Measurements from ENCODE around the gene ABHD14A. TPM values are rescaled to one million over a fixed set of nuclear protein-coding genes. Genes with fewer than 3 reads are reported as not detected.

ABHD14A gene
- total and polyA plus RNA-seq, 2 of the 13 experiments (the other 11 are each of a cell fraction or from before 2014, with no cell fraction given): 29.5 to 46.9 TPM

GRCh38 chr3:51982352-51982837, 7.5 kb downstream of the ABHD14A start (continued):
- peak; percentile 82 for TF ChIP-seq ZNF18 (CRISPR knock-in tag; IDR thresholded peaks at IDR 0.05; ENCODE audit: insufficient replicate concordance)
- no peak; the same call in 1 of the 2 replicates for TF ChIP-seq TMF1 (CRISPR knock-in tag; IDR thresholded peaks at IDR 0.05; ENCODE audit: low read depth)
- TF ChIP-seq ZZZ3 (CRISPR knock-in tag; IDR thresholded peaks at IDR 0.05; ENCODE audit: borderline replicate concordance): no peak
- 0 out of 2 replicates have a peak, but pooled peaks have one; percentile 33 for TF ChIP-seq HHEX (CRISPR knock-in tag; IDR thresholded peaks at IDR 0.05)
- no peak for TF ChIP-seq SMARCE1 (IDR thresholded peaks at IDR 0.05; ENCODE audit: borderline replicate concordance)
- no peak for TF ChIP-seq SIX4 (CRISPR knock-in tag; IDR thresholded peaks at IDR 0.05)
- no peak for TF ChIP-seq DNMT3B (CRISPR knock-in tag; conservative IDR thresholded peaks at IDR 0.05)
- TF ChIP-seq MEIS2 (CRISPR knock-in tag; IDR thresholded peaks at IDR 0.05): peak; percentile 67; the same call in 1 of the 2 replicates
- peak; percentile 86 for TF ChIP-seq PPARG (CRISPR knock-in tag; conservative IDR thresholded peaks at IDR 0.05)
- TF ChIP-seq CAMTA2 (CRISPR knock-in tag; IDR thresholded peaks at IDR 0.05; ENCODE audit: borderline replicate concordance): no peak
- peak; percentile 51; the same call in 1 of the 2 replicates for TF ChIP-seq NR0B2 (CRISPR knock-in tag; IDR thresholded peaks at IDR 0.05)
- TF ChIP-seq SIN3A (IDR thresholded peaks at IDR 0.05; ENCODE audit: borderline replicate concordance, low read depth, low read length): peak; percentile 77; the same call in 1 of the 2 replicates
- no peak for TF ChIP-seq ZNF276 (CRISPR knock-in tag; IDR thresholded peaks at IDR 0.05; ENCODE audit: low read depth)
- no peak for TF ChIP-seq IKZF1 (IDR thresholded peaks at IDR 0.05)
- no peak; the same call in 1 of the 2 replicates for TF ChIP-seq KDM1A (CRISPR knock-in tag; IDR thresholded peaks at IDR 0.05)
- TF ChIP-seq ZBTB33 (CRISPR knock-in tag; IDR thresholded peaks at IDR 0.05): peak; percentile 85
- no peak for TF ChIP-seq ZNF570 (CRISPR knock-in tag; IDR thresholded peaks at IDR 0.05; ENCODE audit: borderline replicate concordance)
- no peak for TF ChIP-seq NR3C1 (CRISPR knock-in tag; IDR thresholded peaks at IDR 0.05)
- TF ChIP-seq ETV6 (CRISPR knock-in tag; conservative IDR thresholded peaks at IDR 0.05): peak; percentile 68; the same call in 1 of the 2 replicates
- no peak for TF ChIP-seq SETDB1 (CRISPR knock-in tag; IDR thresholded peaks at IDR 0.05; ENCODE audit: borderline replicate concordance)
- no peak for TF ChIP-seq ZNF780A (CRISPR knock-in tag; IDR thresholded peaks at IDR 0.05)
- TF ChIP-seq GMEB2 (CRISPR knock-in tag; IDR thresholded peaks at IDR 0.05; ENCODE audit: low read depth): no peak
- TF ChIP-seq GABPB1 (CRISPR knock-in tag; IDR thresholded peaks at IDR 0.05): no peak; the same call in 1 of the 2 replicates
- TF ChIP-seq NR2F1 (CRISPR knock-in tag; IDR thresholded peaks at IDR 0.05): peak; percentile 24 to 73; a peak in 1 of 4 replicates

Measured in HepG2 (cell line).